ENCODE results near the gene DHX58.

Gene DHX58

DNA sequence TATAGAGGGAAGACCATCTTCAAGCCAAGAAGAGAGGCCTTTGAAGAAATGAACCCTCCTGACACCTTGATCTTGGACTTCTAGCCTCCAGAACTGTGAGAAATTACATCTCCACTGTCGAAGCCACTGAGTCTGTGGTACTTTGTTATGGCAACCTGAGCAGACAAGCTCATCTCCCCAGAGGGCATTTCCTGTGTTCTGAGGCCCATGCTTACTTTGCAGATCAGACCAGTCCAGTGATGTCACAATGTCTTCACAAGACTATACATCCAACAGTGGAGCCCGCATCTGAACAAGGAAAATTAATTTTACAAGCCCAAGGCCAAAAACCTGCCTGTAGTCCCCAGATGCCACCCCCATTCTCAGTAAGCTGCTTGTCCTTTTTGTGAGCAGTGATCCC, 47.3 kb downstream of the DHX58 start:
- no peak overlapping the region for H3K27ac ChIP-seq

GRCh38 chr17:42062681-42063080, 49.8 kb downstream of the DHX58 start:
- no peak overlapping the region for H3K27ac ChIP-seq
- no peak for TF ChIP-seq ZFX (IDR thresholded peaks at IDR 0.05; ENCODE audit: borderline replicate concordance)
- TF ChIP-seq CTCF (IDR thresholded peaks at IDR 0.05), result no peak

More for the DNA sequence above, 47.3 kb downstream of the DHX58 start:
- no peak for TF ChIP-seq CTCF (IDR thresholded peaks at IDR 0.05)
- no peak for TF ChIP-seq ZFX (IDR thresholded peaks at IDR 0.05; ENCODE audit: borderline replicate concordance)

DNA sequence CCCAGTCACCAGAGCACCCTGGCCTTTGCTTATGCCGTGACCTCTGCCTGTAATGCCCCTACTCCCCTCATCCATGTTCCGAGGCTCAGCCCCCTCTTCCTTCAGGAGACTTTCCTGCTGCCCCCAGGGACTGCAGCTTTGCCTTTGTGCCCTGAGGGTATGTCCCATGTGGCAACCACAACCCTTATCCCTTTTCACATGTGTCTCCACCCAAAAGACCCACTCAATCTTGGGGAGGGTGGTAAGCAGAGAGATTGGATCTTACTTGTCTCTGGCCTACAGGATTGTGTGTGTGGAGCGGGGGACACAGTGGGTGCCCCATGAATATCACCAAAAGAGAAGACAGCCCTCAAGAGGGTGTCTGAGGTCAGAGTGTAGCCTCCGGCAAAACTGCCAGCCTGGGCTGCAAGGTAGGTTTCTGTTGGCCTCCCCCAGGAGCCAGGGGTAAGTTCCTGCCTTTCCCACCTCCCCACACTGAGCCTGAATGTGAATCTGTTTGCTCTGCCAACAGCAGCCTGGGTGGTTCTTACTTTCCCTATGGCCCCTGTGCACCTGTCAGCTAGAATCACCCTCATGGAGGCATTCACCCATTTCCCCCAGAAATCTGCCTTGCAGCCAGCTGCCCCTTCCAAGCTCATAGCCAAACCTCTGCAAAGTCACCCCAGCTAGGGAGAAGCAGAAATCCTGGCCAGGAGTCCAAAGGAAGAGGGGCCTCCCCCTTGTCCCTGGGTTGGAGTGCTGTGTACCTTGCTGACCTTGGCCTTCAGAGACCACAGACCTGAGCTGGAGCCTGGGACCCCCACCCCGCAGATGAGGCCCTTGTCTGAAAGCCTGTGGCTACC, 50.6 kb downstream of the DHX58 start:
- TF ChIP-seq ZFX (IDR thresholded peaks at IDR 0.05; ENCODE audit: borderline replicate concordance), result no peak
- no peak for TF ChIP-seq CTCF (IDR thresholded peaks at IDR 0.05)
- H3K27ac ChIP-seq, result no peak overlapping the region

GRCh38 chr17:42060231-42060630, 52.3 kb downstream of the DHX58 start:
- TF ChIP-seq ZFX (IDR thresholded peaks at IDR 0.05; ENCODE audit: borderline replicate concordance) (no peak), CTCF (IDR thresholded peaks at IDR 0.05) (no peak)
- no peak overlapping the region for H3K27ac ChIP-seq

GRCh38 chr17:42059815-42060214, 52.7 kb downstream of the DHX58 start:
- TF ChIP-seq CTCF (IDR thresholded peaks at IDR 0.05) (no peak), ZFX (IDR thresholded peaks at IDR 0.05; ENCODE audit: borderline replicate concordance) (no peak)
- H3K27ac ChIP-seq, result no peak overlapping the region

GRCh38 chr17:42058063-42058462, 54.5 kb downstream of the DHX58 start:
- no peak overlapping the region for H3K27ac ChIP-seq
- TF ChIP-seq ZFX (IDR thresholded peaks at IDR 0.05; ENCODE audit: borderline replicate concordance) (no peak), CTCF (IDR thresholded peaks at IDR 0.05) (no peak)

GRCh38 chr17:42056635-42057034, 55.9 kb downstream of the DHX58 start:
- no peak overlapping the region for H3K27ac ChIP-seq
- no peak for TF ChIP-seq ZFX (IDR thresholded peaks at IDR 0.05; ENCODE audit: borderline replicate concordance)
- no peak for TF ChIP-seq CTCF (IDR thresholded peaks at IDR 0.05)

Measured in 22Rv1 (cell line).